Measurements from ENCODE around the gene TBCE. TPM values are rescaled to one million over a fixed set of nuclear protein-coding genes. Genes with fewer than 3 reads are reported as not detected.

The TBCE gene
- total RNA-seq, 1 donor = 22.8 TPM

DNA sequence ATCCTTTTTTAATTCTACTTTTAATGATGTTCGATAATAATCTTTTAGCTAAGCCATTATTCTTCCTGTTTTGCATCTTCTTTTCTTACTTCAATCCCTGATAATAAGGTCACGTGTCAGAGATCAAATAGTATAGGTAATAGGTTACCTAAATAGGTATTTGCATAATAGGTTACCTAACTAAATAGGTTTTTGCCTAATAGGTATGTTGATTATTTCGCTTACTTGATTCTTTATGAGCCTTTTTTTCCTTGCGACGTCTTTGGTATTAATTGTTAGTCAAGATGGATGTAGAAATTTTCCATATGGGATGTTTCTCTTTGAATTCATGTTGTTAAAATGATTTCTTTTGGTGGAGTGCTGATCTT is 36.3 kb upstream of the TBCE start:
- no peak overlapping the region for H2AFZ ChIP-seq (ENCODE audit: low read length)
- H3K4me1 ChIP-seq (ENCODE audit: insufficient read depth, low read length) = peaks cover 16% of the 10 kb centered on the region
- H4K20me1 ChIP-seq (ENCODE audit: insufficient read depth, low read length) = peaks cover 18% of the 10 kb centered on the region
- H3K79me2 ChIP-seq (ENCODE audit: insufficient read depth, low read length) = peaks cover 82% of the 10 kb centered on the region
- H3K27me3 ChIP-seq (ENCODE audit: insufficient read depth, low read length) = no peaks in the 10 kb centered on the region
- no peak overlapping the region for H3K27ac ChIP-seq (ENCODE audit: low read depth, low read length)
- H3K4me3 ChIP-seq (ENCODE audit: insufficient read depth, low read length) = no peak overlapping the region
- peaks cover 6% of the 10 kb centered on the region for H3K36me3 ChIP-seq (ENCODE audit: insufficient read depth, low read length)
- TF ChIP-seq, protein P1, sequence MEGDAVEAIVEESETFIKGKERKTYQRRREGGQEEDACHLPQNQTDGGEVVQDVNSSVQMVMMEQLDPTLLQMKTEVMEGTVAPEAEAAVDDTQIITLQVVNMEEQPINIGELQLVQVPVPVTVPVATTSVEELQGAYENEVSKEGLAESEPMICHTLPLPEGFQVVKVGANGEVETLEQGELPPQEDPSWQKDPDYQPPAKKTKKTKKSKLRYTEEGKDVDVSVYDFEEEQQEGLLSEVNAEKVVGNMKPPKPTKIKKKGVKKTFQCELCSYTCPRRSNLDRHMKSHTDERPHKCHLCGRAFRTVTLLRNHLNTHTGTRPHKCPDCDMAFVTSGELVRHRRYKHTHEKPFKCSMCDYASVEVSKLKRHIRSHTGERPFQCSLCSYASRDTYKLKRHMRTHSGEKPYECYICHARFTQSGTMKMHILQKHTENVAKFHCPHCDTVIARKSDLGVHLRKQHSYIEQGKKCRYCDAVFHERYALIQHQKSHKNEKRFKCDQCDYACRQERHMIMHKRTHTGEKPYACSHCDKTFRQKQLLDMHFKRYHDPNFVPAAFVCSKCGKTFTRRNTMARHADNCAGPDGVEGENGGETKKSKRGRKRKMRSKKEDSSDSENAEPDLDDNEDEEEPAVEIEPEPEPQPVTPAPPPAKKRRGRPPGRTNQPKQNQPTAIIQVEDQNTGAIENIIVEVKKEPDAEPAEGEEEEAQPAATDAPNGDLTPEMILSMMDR (IDR thresholded peaks at IDR 0.05; ENCODE audit: extremely low read depth, low read depth, low read length) = no peak
- DNase-seq (ENCODE audit: insufficient read length, low spot score, missing footprints) = no peak
- H3K9me3 ChIP-seq (ENCODE audit: low read depth, low read length) = no peaks in the 10 kb centered on the region
- peak overlapping the region; percentile 93 for H3K4me2 ChIP-seq (ENCODE audit: insufficient read depth, low read length)

DNA sequence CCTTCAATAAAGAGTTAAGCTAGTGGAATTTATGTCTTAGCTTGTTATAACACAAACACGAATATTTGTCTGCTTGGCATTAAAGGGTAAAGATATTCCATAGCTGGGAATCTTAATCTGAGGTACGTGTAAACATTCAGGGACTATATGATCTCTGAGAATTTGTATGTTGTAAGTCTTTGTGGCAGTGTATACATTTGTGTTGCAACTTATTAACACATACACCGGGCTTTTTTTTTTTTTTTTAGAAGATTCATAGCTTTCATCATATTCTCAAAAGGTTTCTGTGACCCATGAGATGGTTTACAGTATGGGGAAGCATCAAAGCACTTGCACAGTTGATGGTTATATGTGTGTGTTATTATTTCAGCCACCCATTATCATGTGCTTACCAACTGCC is 35.8 kb upstream of the TBCE start:
- H3K27me3 ChIP-seq (ENCODE audit: insufficient read depth, low read length) = no peaks in the 10 kb centered on the region
- H3K9me3 ChIP-seq (ENCODE audit: low read depth, low read length) = no peaks in the 10 kb centered on the region
- peak overlapping the region; percentile 93 for H3K4me2 ChIP-seq (ENCODE audit: insufficient read depth, low read length)
- no peak for DNase-seq (ENCODE audit: insufficient read length, low spot score, missing footprints)
- no peak overlapping the region for H3K27ac ChIP-seq (ENCODE audit: low read depth, low read length)
- no peak overlapping the region for H2AFZ ChIP-seq (ENCODE audit: low read length)
- H3K79me2 ChIP-seq (ENCODE audit: insufficient read depth, low read length) = peaks cover 78% of the 10 kb centered on the region
- no peak overlapping the region for H3K4me3 ChIP-seq (ENCODE audit: insufficient read depth, low read length)
- peaks cover 12% of the 10 kb centered on the region for H3K4me1 ChIP-seq (ENCODE audit: insufficient read depth, low read length)
- peaks cover 9% of the 10 kb centered on the region for H3K36me3 ChIP-seq (ENCODE audit: insufficient read depth, low read length)
- TF ChIP-seq, protein P1 (IDR thresholded peaks at IDR 0.05; ENCODE audit: extremely low read depth, low read depth, low read length) = no peak
- H4K20me1 ChIP-seq (ENCODE audit: insufficient read depth, low read length) = peaks cover 13% of the 10 kb centered on the region

DNA sequence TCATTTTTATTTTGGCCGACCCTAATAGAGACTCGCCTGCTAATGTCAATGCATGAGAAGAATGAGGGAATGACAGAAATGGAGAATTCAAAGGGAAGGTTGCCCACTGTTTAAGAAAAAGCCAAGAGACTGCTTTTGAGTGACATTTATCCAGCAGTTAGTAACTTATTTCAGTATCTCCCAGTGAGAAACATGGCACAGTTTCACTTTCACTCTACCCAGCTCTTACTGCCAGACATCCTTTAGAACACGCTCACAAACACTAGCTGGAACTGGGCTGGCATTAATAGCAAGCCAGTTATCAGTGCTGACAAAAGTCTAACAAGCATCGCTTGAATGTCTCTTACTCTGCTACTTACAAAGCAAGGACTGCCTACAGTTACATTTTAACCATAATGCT is 30.3 kb upstream of the TBCE start:
- TF ChIP-seq, protein P1 (IDR thresholded peaks at IDR 0.05; ENCODE audit: extremely low read depth, low read depth, low read length) = no peak
- no peak for DNase-seq (ENCODE audit: insufficient read length, low spot score, missing footprints)
- Histone ChIP-seq H3K9me3 (ENCODE audit: low read depth, low read length) (no peaks in the 10 kb centered on the region), H3K27me3 (ENCODE audit: insufficient read depth, low read length) (no peaks in the 10 kb centered on the region), H3K4me2 (ENCODE audit: insufficient read depth, low read length) (peak overlapping the region; percentile 46), H3K4me1 (ENCODE audit: insufficient read depth, low read length) (no peaks in the 10 kb centered on the region), H3K36me3 (ENCODE audit: insufficient read depth, low read length) (peaks cover 28% of the 10 kb centered on the region), H2AFZ (ENCODE audit: low read length) (no peak overlapping the region), H3K79me2 (ENCODE audit: insufficient read depth, low read length) (peaks cover 45% of the 10 kb centered on the region), H3K27ac (ENCODE audit: low read depth, low read length) (no peak overlapping the region), H3K4me3 (ENCODE audit: insufficient read depth, low read length) (no peak overlapping the region), H4K20me1 (ENCODE audit: insufficient read depth, low read length) (no peaks in the 10 kb centered on the region)

DNA sequence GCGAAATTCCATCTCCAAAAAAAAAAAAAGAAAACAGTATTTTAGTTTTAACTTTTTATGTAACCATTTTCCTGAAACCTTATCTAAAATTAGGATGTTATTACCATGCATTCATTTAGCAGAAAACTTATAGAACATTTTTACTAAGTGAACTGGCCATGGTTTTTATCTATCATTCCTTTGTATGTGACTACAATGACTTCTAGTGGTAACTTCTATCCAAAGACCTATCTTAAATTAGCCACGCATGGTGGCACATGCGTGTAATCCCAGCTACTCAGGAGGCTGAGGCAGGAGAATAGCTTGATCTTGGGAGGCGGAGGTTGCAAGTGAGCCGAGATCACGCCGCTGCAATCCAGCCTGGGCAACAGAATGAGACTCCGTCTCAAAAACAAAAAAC is 27.5 kb upstream of the TBCE start:
- H3K79me2 ChIP-seq (ENCODE audit: insufficient read depth, low read length) = peaks cover 16% of the 10 kb centered on the region

More for the DNA sequence above, 27.5 kb upstream of the TBCE start:
- TF ChIP-seq, protein P1 (IDR thresholded peaks at IDR 0.05; ENCODE audit: extremely low read depth, low read depth, low read length) = no peak
- Histone ChIP-seq H4K20me1 (ENCODE audit: insufficient read depth, low read length) (no peaks in the 10 kb centered on the region), H3K4me2 (ENCODE audit: insufficient read depth, low read length) (no peak overlapping the region), H3K27ac (ENCODE audit: low read depth, low read length) (no peak overlapping the region), H3K4me3 (ENCODE audit: insufficient read depth, low read length) (no peak overlapping the region), H3K4me1 (ENCODE audit: insufficient read depth, low read length) (no peaks in the 10 kb centered on the region), H2AFZ (ENCODE audit: low read length) (no peak overlapping the region), H3K27me3 (ENCODE audit: insufficient read depth, low read length) (no peaks in the 10 kb centered on the region), H3K9me3 (ENCODE audit: low read depth, low read length) (no peaks in the 10 kb centered on the region), H3K36me3 (ENCODE audit: insufficient read depth, low read length) (peaks cover 39% of the 10 kb centered on the region)
- no peak for DNase-seq (ENCODE audit: insufficient read length, low spot score, missing footprints)

Data from osteoblast (primary cell).